CD14-positive monocyte (primary cell): Measurements from ENCODE around the gene ABTB1. TPM values are rescaled to one million over a fixed set of nuclear protein-coding genes. Genes with fewer than 3 reads are reported as not detected.

Experiments used
- DNase-seq, 3 donors: peaks; one replicate each; pipeline ENCODE4 v3.0.0-alpha.2; 2011 to 2022
- H2AFZ ChIP-seq: 2 replicates; pipeline ENCODE4 v1.6.0; 2012; ENCODE audit warnings: mild to moderate bottlenecking, low read depth, low read length, inconsistent platforms; ENCODE audit not compliant: insufficient read depth, poor library complexity, severe bottlenecking
- H3K27ac ChIP-seq, 2 donors: 1 replicate in 1 of 2; 2 replicates in 1 of 2; pipeline ENCODE4 v1.5.1; 2012 to 2013; ENCODE audit warnings: low read length in 2 of 2, control low read depth in 1 of 2, inconsistent platforms in 1 of 2, low read depth in 1 of 2, mild to moderate bottlenecking in 1 of 2
- H3K27me3 ChIP-seq, 2 donors: one replicate each; pipeline versions ENCODE4 v1.6.0 to v1.6.1; 2011 to 2013; ENCODE audit warnings: low read length in 2 of 2; ENCODE audit not compliant: control insufficient read depth in 2 of 2, insufficient read depth in 2 of 2
- H3K36me3 ChIP-seq, 2 donors: replicated peaks in 1 of 2; 1 replicate in 1 of 2; 2 replicates in 1 of 2; pipeline versions ENCODE4 v1.5.1 to v1.6.1; 2012 to 2013; ENCODE audit warnings: low read length in 2 of 2, control low read depth in 1 of 2, inconsistent platforms in 1 of 2, mild to moderate bottlenecking in 1 of 2; ENCODE audit not compliant: insufficient read depth in 2 of 2, control insufficient read depth in 1 of 2
- H3K4me1 ChIP-seq, 2 donors: 1 replicate in 1 of 2; 2 replicates in 1 of 2; pipeline versions ENCODE4 v1.5.1 to v1.6.1; 2012 to 2013; ENCODE audit warnings: low read length in 2 of 2, control low read depth in 1 of 2, inconsistent platforms in 1 of 2, mild to moderate bottlenecking in 1 of 2, moderate library complexity in 1 of 2; ENCODE audit not compliant: insufficient read depth in 2 of 2, control insufficient read depth in 1 of 2
- H3K4me2 ChIP-seq: replicated peaks from 2 replicates; pipeline ENCODE3; 2012; ENCODE audit warnings: low read length, moderate library complexity, mild to moderate bottlenecking; ENCODE audit not compliant: poor library complexity, severe bottlenecking; ENCODE audit errors: extremely low read depth
- H3K4me3 ChIP-seq, 3 experiments: fragments of 200-600 bp in 1 of 3; sonication (generic) in 1 of 3; replicated peaks in 1 of 3; 1 replicate in 2 of 3; 2 replicates in 1 of 3; pipeline ENCODE4 v1.5.1; 2011 to 2013; ENCODE audit warnings: low read length in 3 of 3, mild to moderate bottlenecking in 3 of 3, control low read depth in 2 of 3, low read depth in 2 of 3, inconsistent platforms in 1 of 3, moderate library complexity in 1 of 3
- H3K79me2 ChIP-seq: 2 replicates; pipeline ENCODE4 v1.6.0; 2012; ENCODE audit warnings: mild to moderate bottlenecking, control low read depth, inconsistent platforms, low read length, moderate library complexity; ENCODE audit not compliant: insufficient read depth
- H3K9ac ChIP-seq: 2 replicates; pipeline ENCODE4 v1.6.0; 2017; ENCODE audit warnings: low read length, mild to moderate bottlenecking; ENCODE audit not compliant: insufficient read depth, poor library complexity, severe bottlenecking
- H3K9me3 ChIP-seq, 2 donors: replicated peaks in 1 of 2; 1 replicate in 1 of 2; 2 replicates in 1 of 2; pipeline versions ENCODE4 v1.5.1 to v1.6.1; 2012 to 2013; ENCODE audit warnings: low read length in 2 of 2, control low read depth in 1 of 2; ENCODE audit not compliant: control insufficient read depth in 1 of 2, insufficient read depth in 1 of 2
- H4K20me1 ChIP-seq: 2 replicates; pipeline ENCODE4 v1.6.0; 2012; ENCODE audit warnings: mild to moderate bottlenecking, low read length, control low read depth, moderate library complexity; ENCODE audit not compliant: insufficient read depth
- H3K27ac Mint-ChIP-seq, 7 donors: one replicate each; pipeline ENCODE4 v1.8.0; 2020; ENCODE audit warnings: mild to moderate bottlenecking in 7 of 7, mixed read lengths in 7 of 7, moderate library complexity in 6 of 7, inconsistent platforms in 2 of 7
- H3K27me3 Mint-ChIP-seq, 3 donors: one replicate each; pipeline ENCODE4 v1.8.0; 2021 to 2022; ENCODE audit warnings: low read depth in 3 of 3, mild to moderate bottlenecking in 3 of 3, mixed read lengths in 3 of 3, moderate library complexity in 3 of 3, inconsistent platforms in 1 of 3
- H3K36me3 Mint-ChIP-seq, 2 donors: one replicate each; pipeline ENCODE4 v1.8.0; 2020; ENCODE audit warnings: mixed read lengths in 2 of 2, inconsistent platforms in 1 of 2, mild to moderate bottlenecking in 1 of 2
- H3K4me1 Mint-ChIP-seq: one replicate; pipeline ENCODE4 v1.8.0; 2020; ENCODE audit warnings: mild to moderate bottlenecking, mixed read lengths
- H3K4me3 Mint-ChIP-seq, 2 donors: one replicate each; pipeline ENCODE4 v1.8.0; 2020; ENCODE audit warnings: mild to moderate bottlenecking in 2 of 2, mixed read lengths in 2 of 2, moderate library complexity in 1 of 2
- H3K9me3 Mint-ChIP-seq, 7 donors: one replicate each; pipeline ENCODE4 v1.8.0; 2020 to 2022; ENCODE audit warnings: mixed read lengths in 7 of 7, mild to moderate bottlenecking in 6 of 7, moderate library complexity in 6 of 7, inconsistent platforms in 2 of 7
- CTCF ChIP-seq: fragments of 200-600 bp; IDR thresholded peaks from one replicate; pipeline ENCODE4 v1.8.0; 2022; ENCODE audit warnings: antibody characterized with exemption, mild to moderate bottlenecking
- WGBS: methylation state at CpG from one replicate; pipeline ENCODE4 v1.1.5; 2013; ENCODE audit warnings: missing lambda C conversion rate; ENCODE audit not compliant: insufficient coverage; 5-methylcytosine and 5-hydroxymethylcytosine counted together
- intact Hi-C, 2 donors: fragments of 100-400 bp; cut with micrococcal nuclease; formaldehyde crosslinking; loops; one replicate each; pipeline versions ENCODE4 v1.15.0 to v1.15.1; 2023
- polyA plus RNA-seq, 3 donors: library from polyadenylated mRNA; depleted of rRNA in 1 of 3; unstranded in 2 of 3; stranded (reverse) in 1 of 3; fragments of 300-500 nt in 2 of 3; fragments of >200 nt in 1 of 3; fragmentation: Illumina TruSeq in 2 of 3; gene quantifications; 1 replicate in 2 of 3; 2 replicates in 1 of 3; pipeline ENCODE4 v1.2.3, GENCODE V29; 2012 to 2021

Gene ABTB1
- polyA plus RNA-seq, 3 donors = 107 to 246 (median 118) TPM

DNA sequence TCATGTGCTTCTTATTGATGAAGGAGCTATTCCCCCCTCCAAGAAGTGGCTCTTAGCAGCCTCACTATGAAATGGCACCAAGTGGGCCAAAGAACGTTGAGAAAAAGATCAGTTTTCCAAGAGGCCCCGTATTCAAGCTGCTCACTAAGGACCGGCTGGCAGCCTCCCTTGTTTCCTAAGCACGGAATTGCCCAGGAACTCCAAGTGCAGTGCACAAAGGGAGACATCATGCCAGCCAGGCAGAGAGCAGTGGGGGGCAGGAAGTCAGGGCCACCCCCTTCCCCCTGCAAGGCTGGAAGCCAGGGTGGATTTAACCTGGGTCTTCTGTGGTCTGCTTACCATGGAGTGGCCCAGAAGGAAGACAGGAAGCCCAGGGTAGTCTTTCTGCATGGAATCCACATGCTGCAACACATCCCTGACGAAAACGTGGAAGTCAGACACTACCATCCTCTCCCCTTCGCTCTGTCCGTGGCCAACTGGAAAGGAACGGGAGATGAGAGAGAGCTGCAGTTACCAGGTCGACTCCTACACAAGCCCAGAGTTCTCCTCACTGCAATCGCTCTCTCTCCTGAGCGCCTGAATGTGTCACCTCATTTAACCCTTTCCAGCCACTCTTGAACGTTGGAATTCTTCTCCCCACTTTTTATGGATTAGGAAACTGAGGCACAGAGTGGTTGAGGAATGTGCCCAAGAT is 49.5 kb downstream of the ABTB1 start:
- H3K9me3 ChIP-seq = peaks cover 0 to 4% of the 10 kb centered on the region in 2 donors
- no peak overlapping the region for H2AFZ ChIP-seq
- no peak overlapping the region for H3K9ac ChIP-seq
- Mint-ChIP-seq H3K9me3 (peaks cover 3 to 9% (median 6%) of the 10 kb centered on the region in 7 donors), H3K4me1 (peaks cover 4% of the 10 kb centered on the region), H3K4me3 (no peak overlapping the region), H3K27me3 (no peaks in the 10 kb centered on the region), H3K36me3 (peaks cover 0 to 8% of the 10 kb centered on the region in 2 donors), H3K27ac (no peak overlapping the region)
- no peaks in the 10 kb centered on the region for H3K27me3 ChIP-seq
- H4K20me1 ChIP-seq = no peaks in the 10 kb centered on the region
- intact Hi-C loops = no loop called here
- no peak overlapping the region for H3K27ac ChIP-seq
- no peaks in the 10 kb centered on the region for H3K36me3 ChIP-seq
- no peak for TF ChIP-seq CTCF
- H3K4me1 ChIP-seq = peaks cover 0 to 12% of the 10 kb centered on the region in 2 donors
- H3K4me2 ChIP-seq = no peak overlapping the region
- H3K4me3 ChIP-seq = no peak overlapping the region
- H3K79me2 ChIP-seq = no peaks in the 10 kb centered on the region
- WGBS = 92% methylated on average over 10 of the region's 13 CpGs
- DNase-seq = no peak

- 88% methylated on average over 9 of the region's 11 CpGs for WGBS
- TF ChIP-seq CTCF = no peak
- H3K27ac Mint-ChIP-seq = no peak overlapping the region
- no peaks in the 10 kb centered on the region for H3K27me3 Mint-ChIP-seq
- Histone ChIP-seq H4K20me1 (no peaks in the 10 kb centered on the region), H3K9ac (no peak overlapping the region), H3K4me3 (no peak overlapping the region), H3K79me2 (no peaks in the 10 kb centered on the region), H3K4me1 (peaks cover under 1 to 5% of the 10 kb centered on the region in 2 donors), H3K27ac (no peak overlapping the region), H3K27me3 (no peaks in the 10 kb centered on the region), H3K9me3 (peaks cover 0 to 4% of the 10 kb centered on the region in 2 donors), H3K36me3 (no peaks in the 10 kb centered on the region), H3K4me2 (no peak overlapping the region), H2AFZ (no peak overlapping the region)
- no peak for DNase-seq
- no peak overlapping the region for H3K4me3 Mint-ChIP-seq
- peaks cover 4% of the 10 kb centered on the region for H3K4me1 Mint-ChIP-seq
- H3K36me3 Mint-ChIP-seq = peaks cover 0 to 8% of the 10 kb centered on the region in 2 donors
- H3K9me3 Mint-ChIP-seq = peaks cover 3 to 9% (median 6%) of the 10 kb centered on the region in 7 donors
- intact Hi-C loops = no loop called here
Measured at GRCh38 chr3:127723011-127723567, 50.3 kb downstream of the ABTB1 start.
